Measurements from ENCODE around the gene MUTYH. TPM values are rescaled to one million over a fixed set of nuclear protein-coding genes. Genes with fewer than 3 reads are reported as not detected.
"Not testable (repeated sequence)": the region's sequence is repeated elsewhere in the genome, so short reads cannot be mapped to it uniquely, and the experiment has no call there.

The MUTYH gene
- polyA plus RNA-seq, 1 donor from 2014 or later: 21.1 TPM

DNA sequence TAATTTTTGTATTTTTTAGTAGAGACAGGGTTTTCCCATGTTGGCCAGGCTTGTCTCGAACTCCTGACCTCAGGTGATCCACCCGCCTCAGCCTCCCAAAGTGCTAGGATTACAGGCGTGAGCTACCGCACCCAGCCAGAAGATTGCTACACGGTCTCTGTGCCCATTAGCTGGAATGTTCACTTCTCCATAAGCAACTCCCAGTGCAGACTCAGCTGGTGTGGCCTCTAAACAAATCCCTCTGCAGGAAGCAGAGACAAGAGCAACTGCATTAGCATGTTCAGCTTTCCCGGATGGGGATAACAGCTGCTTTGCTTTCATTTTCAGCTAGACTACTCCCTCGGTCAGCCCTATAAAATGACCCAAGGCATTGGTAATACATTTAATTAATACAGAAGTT lies 20.7 kb upstream of the MUTYH start:
- peaks cover 14 to 31% (median 24%) of the 10 kb centered on the region in 3 donors for H3K4me1 Mint-ChIP-seq
- not testable (repeated sequence) for H3K36me3 Mint-ChIP-seq, H3K27ac Mint-ChIP-seq, H3K9me3 Mint-ChIP-seq, H3K27me3 Mint-ChIP-seq
- peak overlapping the region in 2 of 4 donors; percentile 37 to 47 for H3K4me3 Mint-ChIP-seq

DNA sequence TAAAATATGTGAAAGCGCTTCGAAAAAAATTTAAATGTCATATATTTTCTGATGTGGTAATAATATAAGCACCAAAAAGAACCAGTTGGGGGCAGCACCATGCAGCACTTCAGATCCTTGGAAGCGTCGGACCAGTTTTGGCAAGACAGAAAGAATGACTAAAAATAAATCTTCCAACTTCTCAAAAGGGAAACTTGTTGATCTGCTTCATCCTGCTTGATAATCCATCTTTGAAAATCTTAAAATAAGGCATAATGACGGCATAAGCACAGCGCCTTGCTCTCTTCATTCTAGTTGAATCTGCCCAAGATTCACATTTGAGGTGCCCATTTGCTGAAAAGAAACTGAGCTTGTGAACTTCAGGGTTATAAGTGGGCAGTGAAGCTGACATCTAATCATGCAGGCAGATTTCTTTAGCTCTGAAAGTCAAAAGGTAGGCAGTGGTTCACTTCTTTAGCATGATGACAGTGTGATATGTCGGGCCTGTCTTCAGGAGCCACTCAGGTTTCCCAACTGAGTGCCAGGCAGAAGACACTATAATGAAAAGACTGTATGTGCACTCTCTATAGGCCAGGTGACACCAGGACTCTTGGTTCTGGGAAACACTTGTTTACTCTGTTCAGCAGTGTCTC lies 19.8 kb upstream of the MUTYH start:
- Mint-ChIP-seq H3K4me1 (peaks cover 12 to 32% (median 24%) of the 10 kb centered on the region in 3 donors), H3K27me3 (no peaks in the 10 kb centered on the region), H3K27ac (peak overlapping the region in 2 of 3 donors; percentile 21 to 48), H3K36me3 (peaks cover 3% of the 10 kb centered on the region), H3K4me3 (peak overlapping the region in 2 of 4 donors; percentile 38 to 55), H3K9me3 (no peaks in the 10 kb centered on the region)

DNA sequence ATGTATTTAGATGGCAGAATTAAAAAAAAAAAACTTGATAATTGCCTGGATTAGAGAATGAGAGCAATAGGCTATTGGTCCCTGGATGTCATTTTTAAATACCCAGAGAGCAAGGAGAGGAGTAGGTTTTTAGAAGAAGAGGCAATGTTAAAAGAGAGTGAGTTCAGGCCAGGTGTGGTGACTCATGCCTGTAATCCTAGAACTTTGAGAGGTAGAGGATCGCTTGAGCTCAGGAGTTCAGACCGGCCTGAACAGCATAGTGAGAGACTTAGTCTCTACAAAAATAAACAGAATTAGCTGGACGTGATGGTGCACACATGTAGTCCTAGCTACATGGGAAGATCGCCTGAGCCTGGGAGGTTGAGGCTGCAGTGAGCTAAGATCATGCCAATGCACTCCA lies 15.9 kb upstream of the MUTYH start:
- peak overlapping the region in 1 of 4 donors; percentile 44 for H3K4me3 Mint-ChIP-seq
- no peaks in the 10 kb centered on the region for H3K9me3 Mint-ChIP-seq
- no peak overlapping the region for H3K27ac Mint-ChIP-seq
- H3K27me3 Mint-ChIP-seq: no peaks in the 10 kb centered on the region
- H3K4me1 Mint-ChIP-seq: peaks cover 6 to 17% (median 10%) of the 10 kb centered on the region in 3 donors
- H3K36me3 Mint-ChIP-seq: peaks cover 4% of the 10 kb centered on the region

DNA sequence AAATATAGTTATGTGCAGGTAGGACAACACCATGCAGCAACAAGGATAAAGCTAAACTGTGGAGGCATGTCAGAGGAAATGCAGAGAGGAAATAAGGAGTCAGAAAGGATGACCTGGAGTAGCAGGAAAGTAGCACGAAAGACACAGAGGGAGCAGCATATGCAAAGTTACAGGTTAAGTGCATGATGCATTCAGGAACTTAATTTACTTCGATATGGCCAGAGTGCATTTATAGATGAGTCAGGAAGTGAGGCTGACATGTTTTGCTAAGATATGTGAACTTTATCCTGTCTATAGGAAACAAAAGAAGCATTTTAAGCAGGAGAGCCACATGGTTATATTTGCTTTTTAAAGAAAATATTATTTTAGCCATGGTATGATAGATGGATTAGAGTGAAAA lies 15.4 kb upstream of the MUTYH start:
- no peak overlapping the region for H3K27ac Mint-ChIP-seq
- H3K36me3 Mint-ChIP-seq: peaks cover 4% of the 10 kb centered on the region
- H3K4me3 Mint-ChIP-seq: no peak overlapping the region
- peaks cover 6 to 15% (median 9%) of the 10 kb centered on the region in 3 donors for H3K4me1 Mint-ChIP-seq
- no peaks in the 10 kb centered on the region for H3K27me3 Mint-ChIP-seq
- no peaks in the 10 kb centered on the region for H3K9me3 Mint-ChIP-seq

DNA sequence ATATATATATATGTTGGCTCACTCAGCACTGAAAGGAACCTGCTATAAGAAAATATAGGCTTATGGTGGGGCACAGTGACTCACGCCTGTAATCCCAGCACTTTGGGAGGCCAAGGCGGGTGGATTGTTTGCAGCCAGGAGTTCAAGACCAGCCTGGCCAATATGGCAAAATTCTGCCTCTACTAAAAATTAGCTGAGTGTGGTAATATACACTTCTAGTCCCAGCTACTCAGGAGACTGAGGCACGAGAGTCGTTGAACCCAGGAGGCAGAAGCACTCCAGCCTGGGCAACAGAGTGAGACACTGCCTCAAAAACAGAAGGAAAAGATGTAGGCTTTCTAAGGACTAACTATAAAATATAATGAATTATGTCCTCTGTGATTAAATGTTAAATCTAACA lies 14.6 kb upstream of the MUTYH start:
- Mint-ChIP-seq H3K9me3 (no peaks in the 10 kb centered on the region), H3K27me3 (no peaks in the 10 kb centered on the region), H3K4me3 (no peak overlapping the region), H3K4me1 (peaks cover 1 to 6% (median 3%) of the 10 kb centered on the region in 3 donors), H3K27ac (no peak overlapping the region), H3K36me3 (peaks cover 4% of the 10 kb centered on the region)

DNA sequence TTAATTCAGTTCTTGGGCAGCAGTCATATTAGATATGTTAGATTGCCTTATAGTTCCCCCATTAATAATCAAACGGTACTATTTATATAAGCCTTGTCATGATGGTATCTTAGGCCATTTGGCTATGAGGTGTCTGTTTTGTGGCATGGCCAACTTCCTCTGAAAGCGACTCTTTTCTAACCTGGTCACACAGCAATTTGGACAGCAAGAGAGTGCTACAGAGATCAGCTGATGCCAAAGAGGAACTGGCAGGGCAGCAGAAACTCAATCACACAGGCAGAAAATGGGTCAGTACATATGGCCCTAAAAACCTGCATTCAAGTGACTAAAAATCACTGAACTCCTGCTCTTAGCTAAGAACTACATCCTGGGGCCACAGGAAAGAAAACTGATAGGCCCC lies 13.4 kb upstream of the MUTYH start:
- Mint-ChIP-seq H3K4me1 (peaks cover 0 to 5% (median 0%) of the 10 kb centered on the region in 3 donors), H3K36me3 (peaks cover 4% of the 10 kb centered on the region), H3K9me3 (no peaks in the 10 kb centered on the region), H3K4me3 (no peak overlapping the region), H3K27ac (no peak overlapping the region), H3K27me3 (no peaks in the 10 kb centered on the region)

DNA sequence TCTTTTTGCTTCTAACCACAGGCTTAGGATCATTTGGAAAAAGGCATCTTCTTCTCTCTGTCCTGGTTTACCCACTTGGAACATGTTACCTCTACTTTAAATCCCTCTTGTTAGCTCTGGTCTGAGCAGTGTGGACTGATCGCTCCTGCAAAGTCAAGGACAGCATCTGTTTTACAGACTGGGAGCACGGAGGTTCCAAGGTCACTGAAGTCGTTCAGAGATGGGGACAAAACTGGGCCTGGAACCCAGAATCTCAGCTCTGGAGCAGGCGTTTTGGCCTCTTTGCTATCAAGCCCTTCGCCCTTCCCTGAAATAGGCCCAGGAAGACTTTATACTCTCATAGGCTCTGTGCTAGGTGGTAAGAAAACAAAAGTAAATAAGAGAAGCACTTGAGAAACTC lies 11.3 kb upstream of the MUTYH start:
- no peaks in the 10 kb centered on the region for H3K9me3 Mint-ChIP-seq
- H3K4me3 Mint-ChIP-seq: no peak overlapping the region
- H3K27me3 Mint-ChIP-seq: no peaks in the 10 kb centered on the region
- peaks cover 0 to 3% (median 0%) of the 10 kb centered on the region in 3 donors for H3K4me1 Mint-ChIP-seq
- H3K36me3 Mint-ChIP-seq: peaks cover 4% of the 10 kb centered on the region
- no peak overlapping the region for H3K27ac Mint-ChIP-seq

DNA sequence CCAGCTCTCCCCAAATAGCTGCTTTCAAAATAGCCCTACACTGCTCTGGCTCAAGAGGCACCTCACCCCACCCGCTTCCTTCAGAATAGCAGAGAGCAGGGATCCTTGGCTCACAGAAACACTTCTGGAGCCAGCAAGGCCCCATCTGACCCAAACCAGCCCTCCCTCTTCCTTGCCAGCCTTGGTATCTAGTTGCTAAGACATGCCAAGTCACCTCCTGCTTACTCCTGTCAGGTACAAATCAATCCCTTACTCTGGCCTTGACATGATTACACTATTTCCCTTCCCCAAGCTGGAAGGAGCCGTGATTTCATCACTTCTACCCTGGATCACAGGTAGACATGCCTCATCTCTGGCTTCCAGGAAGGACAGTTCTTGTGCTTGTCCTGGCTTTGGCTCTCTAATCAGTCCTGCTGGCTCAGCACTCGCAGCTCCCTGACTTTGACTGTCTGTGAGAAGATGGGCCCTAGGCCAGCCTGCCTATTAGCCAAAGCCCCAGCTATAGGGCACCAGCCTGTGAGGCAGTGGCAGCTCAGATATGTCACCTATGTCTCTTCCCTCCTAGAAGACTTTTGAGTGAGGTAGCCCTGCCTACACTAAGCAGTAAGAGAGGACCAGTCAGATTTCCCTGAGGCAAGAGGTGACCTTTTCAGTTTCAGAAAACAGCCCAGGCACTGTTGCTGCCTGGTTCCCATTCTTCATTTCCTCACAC lies 8.9 kb upstream of the MUTYH start:
- no peaks in the 10 kb centered on the region for H3K4me1 Mint-ChIP-seq
- H3K4me3 Mint-ChIP-seq: no peak overlapping the region
- H3K9me3 Mint-ChIP-seq: no peaks in the 10 kb centered on the region
- H3K36me3 Mint-ChIP-seq: no peaks in the 10 kb centered on the region
- no peaks in the 10 kb centered on the region for H3K27me3 Mint-ChIP-seq
- H3K27ac Mint-ChIP-seq: peak overlapping the region in 1 of 3 donors; percentile 32

DNA sequence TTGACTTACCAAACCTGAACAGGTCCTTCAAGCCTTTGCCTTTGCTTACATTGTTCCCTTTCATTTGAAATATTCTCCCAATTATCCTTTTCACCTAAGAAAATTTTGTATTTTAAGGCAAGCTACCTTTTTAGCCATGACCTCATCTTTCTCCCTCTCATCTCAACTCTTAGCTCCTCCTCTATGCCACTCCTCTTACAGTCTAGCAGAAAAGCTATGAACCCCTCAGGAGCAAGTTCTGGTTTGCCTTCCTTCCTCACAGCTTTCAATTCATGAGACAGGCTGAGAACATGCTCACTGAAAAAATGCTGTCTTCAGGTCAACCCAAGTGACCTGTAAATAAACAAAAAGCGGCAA lies 8.3 kb upstream of the MUTYH start:
- no peaks in the 10 kb centered on the region for H3K27me3 Mint-ChIP-seq
- no peaks in the 10 kb centered on the region for H3K36me3 Mint-ChIP-seq
- H3K4me3 Mint-ChIP-seq: no peak overlapping the region
- no peaks in the 10 kb centered on the region for H3K4me1 Mint-ChIP-seq
- H3K9me3 Mint-ChIP-seq: no peaks in the 10 kb centered on the region
- no peak overlapping the region for H3K27ac Mint-ChIP-seq

DNA sequence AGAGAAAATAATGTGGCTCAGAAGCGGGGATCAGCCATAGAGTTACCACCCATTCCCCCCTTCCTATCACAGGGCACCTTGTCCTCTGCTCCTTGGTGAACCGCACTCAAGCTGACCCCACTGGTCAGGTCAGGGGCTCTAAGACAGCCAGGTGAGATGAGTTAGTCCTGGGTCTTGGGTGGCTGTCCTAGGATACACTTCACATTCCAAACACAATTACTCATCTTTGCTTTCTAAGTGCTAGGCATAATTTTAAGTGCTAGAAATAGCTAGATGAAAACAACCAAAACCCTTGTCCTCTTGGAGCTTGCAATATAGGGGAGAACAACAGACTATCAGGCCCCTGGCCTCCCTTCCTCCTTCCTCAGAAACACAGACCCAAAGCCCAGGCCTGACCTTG lies 7.8 kb upstream of the MUTYH start:
- Mint-ChIP-seq H3K4me1 (no peaks in the 10 kb centered on the region), H3K4me3 (peak overlapping the region in 1 of 4 donors; percentile 26), H3K27ac (peak overlapping the region in 1 of 3 donors; percentile 59), H3K27me3 (no peaks in the 10 kb centered on the region), H3K36me3 (no peaks in the 10 kb centered on the region), H3K9me3 (no peaks in the 10 kb centered on the region)

DNA sequence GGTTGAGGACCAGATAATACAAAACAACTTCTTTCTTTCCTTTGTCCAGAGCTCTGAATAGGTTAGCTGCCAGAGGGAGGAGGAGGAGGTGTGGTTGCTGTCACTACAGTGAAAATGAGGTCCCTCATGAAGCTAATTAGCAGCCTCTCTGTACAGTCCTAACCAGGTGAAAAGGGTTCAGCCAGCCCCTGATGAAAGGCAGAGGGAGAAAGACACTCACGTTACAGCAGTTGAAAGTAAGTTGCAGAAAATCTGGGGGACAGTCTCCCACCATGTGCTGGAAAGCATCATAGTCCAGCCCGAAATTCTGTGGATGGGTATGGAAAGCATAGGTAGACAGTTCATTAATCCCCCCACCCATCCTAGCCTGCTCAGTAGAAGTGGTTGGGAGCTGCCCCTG lies 6.2 kb upstream of the MUTYH start:
- no peak overlapping the region for H3K4me3 Mint-ChIP-seq
- peaks cover 0 to 9% (median 0%) of the 10 kb centered on the region in 3 donors for H3K4me1 Mint-ChIP-seq

DNA sequence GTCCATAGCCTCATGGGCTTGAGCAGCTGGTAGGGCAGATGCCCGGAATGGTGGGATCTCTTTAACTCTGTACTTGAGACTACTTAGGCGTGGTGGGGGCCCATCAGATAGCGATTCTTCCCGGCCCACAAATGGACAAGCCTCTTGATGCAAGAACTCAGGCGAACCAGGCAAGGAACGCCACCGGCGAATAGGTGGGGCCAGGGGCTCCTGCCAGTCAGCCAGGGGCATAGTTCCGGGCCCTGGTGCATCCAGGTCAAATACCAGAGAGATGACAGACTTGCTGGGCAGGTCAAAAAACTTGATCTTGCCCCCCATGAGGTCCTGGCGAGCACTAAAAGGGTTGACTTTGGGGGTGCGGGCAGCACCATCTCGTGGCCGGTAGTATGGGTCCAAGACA lies 4.8 kb upstream of the MUTYH start:
- Mint-ChIP-seq H3K4me1 (peaks cover 5 to 18% (median 6%) of the 10 kb centered on the region in 3 donors), H3K4me3 (peak overlapping the region in 2 of 4 donors; percentile 57 to 58), H3K36me3 (no peaks in the 10 kb centered on the region), H3K27me3 (no peaks in the 10 kb centered on the region), H3K9me3 (no peaks in the 10 kb centered on the region), H3K27ac (peak overlapping the region in 2 of 3 donors; percentile 43 to 59)

More for the DNA sequence above, 6.2 kb upstream of the MUTYH start:
- no peaks in the 10 kb centered on the region for H3K9me3 Mint-ChIP-seq
- H3K27ac Mint-ChIP-seq: peak overlapping the region in 2 of 3 donors; percentile 39 to 83
- no peaks in the 10 kb centered on the region for H3K27me3 Mint-ChIP-seq
- no peaks in the 10 kb centered on the region for H3K36me3 Mint-ChIP-seq

DNA sequence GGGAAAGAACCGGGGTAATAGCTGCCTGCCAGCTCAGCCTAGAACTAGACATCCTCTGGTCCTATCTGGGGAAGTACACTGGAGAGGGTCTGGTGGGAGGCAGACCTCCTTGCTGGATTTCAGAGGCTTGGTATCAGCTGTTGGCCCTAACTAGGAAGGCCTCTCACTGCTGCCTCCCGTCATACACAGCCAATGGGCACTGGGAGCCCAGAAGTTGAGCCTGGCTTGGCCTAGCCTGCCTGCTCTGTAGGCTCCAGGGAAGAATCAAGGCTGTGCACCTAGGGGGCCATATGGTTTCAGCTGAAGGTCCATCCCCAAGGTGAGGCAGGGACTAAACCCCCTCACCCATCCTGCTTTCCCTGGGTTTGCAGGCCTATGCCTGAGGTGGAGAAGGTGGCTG lies 4.3 kb upstream of the MUTYH start:
- Mint-ChIP-seq H3K27ac (peak overlapping the region in 1 of 3 donors; percentile 43), H3K4me3 (peak overlapping the region in 1 of 4 donors; percentile 46), H3K36me3 (no peaks in the 10 kb centered on the region), H3K27me3 (no peaks in the 10 kb centered on the region), H3K9me3 (no peaks in the 10 kb centered on the region), H3K4me1 (peaks cover 8 to 21% (median 9%) of the 10 kb centered on the region in 3 donors)

DNA sequence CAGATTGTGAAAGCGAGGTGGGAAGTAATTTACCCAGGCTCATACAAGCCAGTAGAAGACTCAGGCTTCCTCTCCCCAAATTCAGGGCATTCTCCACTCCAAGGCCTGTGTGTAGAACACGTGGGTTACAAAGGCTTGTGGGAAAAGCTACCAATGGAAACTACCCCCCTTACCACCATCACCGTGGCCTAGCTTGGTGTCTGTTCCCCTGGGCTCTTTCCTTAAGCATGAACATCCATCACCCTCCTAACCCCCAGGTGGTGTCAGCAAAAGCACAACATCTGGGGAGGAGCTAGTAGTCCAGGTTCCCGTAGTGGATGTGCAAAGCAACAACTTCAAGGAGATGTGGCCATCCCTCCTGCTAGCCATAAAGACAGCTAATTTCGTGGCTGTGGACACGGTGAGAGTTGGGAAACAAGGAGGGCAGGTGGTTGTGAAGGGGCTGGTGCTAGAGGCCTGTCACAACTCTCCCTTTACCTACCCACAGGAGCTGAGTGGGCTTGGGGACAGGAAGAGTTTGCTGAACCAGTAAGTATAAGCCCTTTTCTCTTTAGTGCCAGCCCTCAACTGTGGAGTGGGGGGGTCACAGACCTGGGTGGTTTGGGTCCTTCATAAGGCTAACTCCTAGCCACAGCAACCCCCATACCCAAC lies 701 bp upstream of the MUTYH start:
- H3K4me3 Mint-ChIP-seq: peak overlapping the region; percentile 99 to 100 (median 100)
- H3K27ac Mint-ChIP-seq: peak overlapping the region; percentile 96 to 99 (median 98)
- no peaks in the 10 kb centered on the region for H3K27me3 Mint-ChIP-seq
- H3K9me3 Mint-ChIP-seq: no peaks in the 10 kb centered on the region
- peaks cover 16 to 29% (median 29%) of the 10 kb centered on the region in 3 donors for H3K4me1 Mint-ChIP-seq
- peaks cover 2% of the 10 kb centered on the region for H3K36me3 Mint-ChIP-seq

DNA sequence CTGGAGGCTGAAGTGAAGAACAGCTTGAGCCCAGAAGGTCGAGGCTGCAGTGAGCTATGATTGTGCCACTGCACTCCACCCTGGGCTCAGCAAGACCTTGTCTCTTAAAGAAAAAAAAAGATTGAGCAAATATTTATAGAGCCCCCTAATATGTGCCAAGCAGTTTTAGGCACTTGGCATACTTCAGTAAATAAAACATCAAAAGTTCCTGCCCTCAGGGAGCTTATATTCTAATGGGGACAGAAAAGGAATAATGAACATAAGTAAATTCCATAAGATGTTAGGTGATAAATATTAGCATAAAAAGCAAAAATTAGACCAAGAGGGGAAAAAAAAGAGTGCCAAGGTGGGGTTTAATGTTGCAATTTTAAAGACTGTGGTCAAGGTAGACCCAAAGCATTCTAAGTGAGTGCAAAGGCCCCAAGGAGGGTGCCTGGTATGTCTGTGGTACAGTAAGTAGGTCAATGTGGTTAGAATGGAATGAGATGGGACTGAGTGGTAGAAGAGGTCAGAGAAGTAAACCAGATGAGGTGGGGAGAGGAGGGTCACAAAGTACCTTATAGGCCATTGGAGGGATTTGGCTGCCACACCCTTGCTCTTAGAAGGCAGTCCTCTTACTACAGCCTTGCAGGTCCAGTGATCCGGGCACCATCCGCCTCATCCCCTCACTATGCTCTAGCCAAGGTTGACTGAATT lies 2.5 kb downstream of the MUTYH start:
- Mint-ChIP-seq H3K4me1 (peaks cover 16 to 38% (median 36%) of the 10 kb centered on the region in 3 donors), H3K9me3 (no peaks in the 10 kb centered on the region), H3K27me3 (no peaks in the 10 kb centered on the region), H3K36me3 (peaks cover 2% of the 10 kb centered on the region), H3K4me3 (peak overlapping the region; percentile 1 to 100 (median 52)), H3K27ac (peak overlapping the region in 2 of 3 donors; percentile 81 to 98)
